Uterus (tissue), 2 donors: ENCODE measurements around the gene ARHGAP12.

ENCODE experiments used
- POLR2A ChIP-seq, 2 donors: fragments of 450-650 bp; IDR thresholded peaks; one replicate each; pipeline ENCODE4 v1.6.1; 2016; ENCODE audit warnings: antibody characterized with exemption in 2 of 2, mild to moderate bottlenecking in 1 of 2, moderate library complexity in 1 of 2
- TF ChIP-seq, protein P1 (sequence below), 4 experiments: fragments of 200-600 bp in 2 of 4; fragments of 450-650 bp in 2 of 4; sonication (generic) in 2 of 4; IDR thresholded peaks; one replicate each; pipeline ENCODE4 v1.5.1; 2016 to 2019; ENCODE audit warnings: antibody characterized with exemption in 4 of 4, mild to moderate bottlenecking in 2 of 4, moderate library complexity in 1 of 4

DNA sequence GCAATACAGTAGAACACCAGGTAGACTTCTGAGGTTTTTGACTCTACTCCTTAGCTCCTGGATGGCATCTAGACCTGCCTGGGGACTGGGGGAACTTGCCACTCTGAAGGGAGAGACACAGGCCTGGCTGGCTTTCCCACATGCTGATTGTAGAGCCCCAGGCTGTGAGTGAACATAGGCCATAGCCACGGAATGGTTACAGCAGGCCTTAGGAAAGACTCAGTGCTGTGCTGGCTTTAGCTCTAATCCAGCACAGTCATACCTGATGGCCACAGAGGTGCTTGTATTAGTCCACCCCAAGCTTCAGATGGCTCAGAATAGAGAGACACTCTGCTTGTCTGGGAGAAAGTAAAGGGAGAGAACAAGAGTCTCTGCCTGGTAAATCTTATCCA lies 35.0 kb upstream of the ARHGAP12 start:
- TF ChIP-seq POLR2A (IDR thresholded peaks at IDR 0.05): no peak
- TF ChIP-seq, protein P1, sequence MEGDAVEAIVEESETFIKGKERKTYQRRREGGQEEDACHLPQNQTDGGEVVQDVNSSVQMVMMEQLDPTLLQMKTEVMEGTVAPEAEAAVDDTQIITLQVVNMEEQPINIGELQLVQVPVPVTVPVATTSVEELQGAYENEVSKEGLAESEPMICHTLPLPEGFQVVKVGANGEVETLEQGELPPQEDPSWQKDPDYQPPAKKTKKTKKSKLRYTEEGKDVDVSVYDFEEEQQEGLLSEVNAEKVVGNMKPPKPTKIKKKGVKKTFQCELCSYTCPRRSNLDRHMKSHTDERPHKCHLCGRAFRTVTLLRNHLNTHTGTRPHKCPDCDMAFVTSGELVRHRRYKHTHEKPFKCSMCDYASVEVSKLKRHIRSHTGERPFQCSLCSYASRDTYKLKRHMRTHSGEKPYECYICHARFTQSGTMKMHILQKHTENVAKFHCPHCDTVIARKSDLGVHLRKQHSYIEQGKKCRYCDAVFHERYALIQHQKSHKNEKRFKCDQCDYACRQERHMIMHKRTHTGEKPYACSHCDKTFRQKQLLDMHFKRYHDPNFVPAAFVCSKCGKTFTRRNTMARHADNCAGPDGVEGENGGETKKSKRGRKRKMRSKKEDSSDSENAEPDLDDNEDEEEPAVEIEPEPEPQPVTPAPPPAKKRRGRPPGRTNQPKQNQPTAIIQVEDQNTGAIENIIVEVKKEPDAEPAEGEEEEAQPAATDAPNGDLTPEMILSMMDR (IDR thresholded peaks at IDR 0.05): no peak
